NCI-H446 treated with DMSO at 0.1 percent for 48 hours (cell line): ENCODE results near the gene RAC3.

ENCODE experiments used
- DNase-seq: peaks from one replicate; lab custom pipeline; 2025; lab: John Stamatoyannopoulos, UW

Gene RAC3

DNA sequence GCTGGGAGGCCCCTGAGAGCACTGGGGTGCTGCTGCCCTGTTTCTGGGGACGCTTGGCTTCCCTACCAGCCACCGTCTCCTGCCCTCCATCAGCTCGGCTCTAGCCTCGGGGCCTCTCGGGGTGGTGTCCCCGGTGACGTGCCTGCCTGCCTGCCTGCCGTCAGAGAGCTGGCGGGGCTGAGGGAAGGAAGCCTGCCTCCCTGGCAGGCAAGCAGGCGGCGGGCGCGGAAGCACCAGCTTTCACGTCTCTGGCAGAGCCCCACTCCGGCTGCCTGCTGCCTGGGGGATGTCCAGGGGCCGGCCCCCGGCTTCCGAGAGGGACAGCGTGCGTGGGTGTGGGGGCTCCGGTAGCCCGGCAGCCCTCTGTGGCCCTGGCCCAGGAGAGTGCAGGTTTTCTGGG, 18.1 kb upstream of the RAC3 start:
- DNase-seq = no peak

GRCh38 chr17:82013772-82014321, 17.6 kb upstream of the RAC3 start:
- no peak for DNase-seq

DNA sequence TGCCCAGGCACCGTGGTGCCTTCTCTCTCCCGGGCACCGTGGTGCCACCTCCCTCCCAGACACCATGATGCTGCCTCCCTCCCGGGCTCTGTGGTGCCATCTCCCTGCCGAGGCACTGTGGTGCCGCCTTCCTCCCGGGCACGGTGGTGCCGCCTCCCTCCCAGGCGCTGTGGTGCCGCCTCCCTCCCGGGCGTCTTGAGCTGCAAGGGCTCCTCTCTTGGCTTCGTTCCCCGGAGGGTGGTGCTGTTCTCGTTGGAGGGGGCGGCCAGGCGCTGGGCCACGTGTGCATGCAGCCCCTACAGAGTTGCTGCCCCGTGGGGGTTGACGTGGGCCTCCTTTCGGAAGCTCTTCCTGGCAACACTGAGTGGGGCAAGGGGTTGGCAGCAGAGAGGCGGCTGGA, 17.0 kb upstream of the RAC3 start:
- DNase-seq = no peak

DNA sequence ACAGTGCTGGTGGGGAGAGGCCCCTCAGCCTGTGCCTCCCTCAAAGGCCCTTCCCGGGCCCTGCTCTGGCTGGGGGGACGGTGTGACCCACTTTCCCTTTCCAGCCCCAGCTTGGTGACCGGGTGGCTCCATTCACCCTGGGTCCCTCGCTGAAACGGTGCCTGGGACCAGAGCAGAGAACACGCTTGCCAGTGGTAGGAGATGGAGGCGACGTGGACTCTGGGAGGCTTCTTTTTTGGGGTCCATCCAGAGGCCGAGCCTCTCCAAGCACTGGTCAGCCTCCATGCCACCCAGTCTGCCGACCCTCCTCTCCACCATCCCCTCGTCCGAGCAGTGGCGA, 16.5 kb upstream of the RAC3 start:
- DNase-seq = no peak

DNA sequence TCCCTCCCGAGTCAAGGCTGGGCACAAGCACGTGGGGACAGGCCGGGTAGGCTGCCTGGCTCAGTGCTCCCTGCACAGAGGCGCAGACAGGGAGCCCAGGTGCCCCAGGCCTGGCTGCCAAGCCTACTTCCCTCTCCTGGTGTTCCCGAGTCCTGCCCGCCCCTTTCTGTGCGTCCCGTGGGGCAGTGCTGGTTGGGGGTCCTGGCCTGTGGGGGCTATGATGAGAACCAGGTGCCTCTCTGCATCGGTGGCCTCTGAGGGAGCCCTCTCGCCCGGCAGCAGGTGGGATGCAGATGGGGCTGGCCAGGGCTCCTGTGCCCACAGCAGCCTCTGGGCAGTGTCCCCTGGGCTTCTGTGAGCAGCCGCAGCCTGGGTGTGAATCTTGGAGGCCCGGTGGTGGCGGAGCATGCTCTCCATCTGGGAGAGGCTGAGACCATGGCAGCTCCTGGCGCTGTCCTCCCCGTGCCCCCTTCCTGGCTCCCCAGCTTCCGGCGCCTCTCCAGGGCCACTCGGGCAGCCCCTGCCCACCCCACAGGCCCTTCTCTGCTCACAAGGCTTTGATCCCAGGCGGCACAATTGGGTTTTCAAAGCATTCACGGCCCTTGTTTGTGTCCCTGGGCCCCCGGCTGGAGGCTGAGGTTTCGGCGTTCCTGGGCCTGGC, 16.0 kb upstream of the RAC3 start:
- DNase-seq = no peak

DNA sequence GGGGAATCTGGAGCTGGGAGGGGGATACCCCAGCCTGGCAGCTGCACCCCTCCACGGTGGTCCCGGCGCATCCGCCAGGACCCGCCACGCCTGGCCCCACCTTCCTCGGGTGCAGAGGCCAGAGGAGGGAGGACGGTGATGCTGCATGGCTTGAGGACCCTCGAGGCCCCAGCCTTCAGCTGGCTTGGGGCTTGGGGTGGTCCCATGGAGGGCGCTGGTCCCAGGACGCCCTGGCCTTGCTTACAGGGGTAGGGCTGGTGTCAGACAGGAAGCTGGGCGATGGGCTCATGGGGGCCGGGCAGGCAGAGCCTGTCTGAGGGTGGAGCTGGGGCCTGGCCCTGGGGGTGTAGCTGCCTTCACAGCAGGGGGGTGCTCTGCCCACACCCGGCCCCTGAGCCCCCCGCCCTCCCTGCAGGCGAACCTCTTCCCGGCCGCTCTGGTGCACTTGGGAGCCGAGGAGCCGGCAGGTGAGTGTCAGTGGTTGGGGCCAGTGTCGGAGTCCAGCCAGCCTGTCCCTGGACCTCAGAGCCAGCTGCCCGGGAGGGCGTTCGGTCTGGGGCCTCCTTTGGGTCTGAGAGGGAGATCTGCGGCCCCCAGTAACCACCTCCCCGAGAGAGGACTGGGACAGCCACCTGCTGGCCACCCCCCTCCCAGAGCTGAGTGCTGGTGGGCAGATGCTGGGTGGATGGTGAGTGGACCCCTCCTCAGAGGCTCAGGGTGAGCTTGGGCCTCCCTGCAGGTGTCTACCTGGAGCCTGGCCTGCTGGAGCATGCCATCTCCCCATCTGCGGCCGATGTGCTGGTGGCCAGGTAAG, 15.2 kb upstream of the RAC3 start:
- DNase-seq = no peak

DNA sequence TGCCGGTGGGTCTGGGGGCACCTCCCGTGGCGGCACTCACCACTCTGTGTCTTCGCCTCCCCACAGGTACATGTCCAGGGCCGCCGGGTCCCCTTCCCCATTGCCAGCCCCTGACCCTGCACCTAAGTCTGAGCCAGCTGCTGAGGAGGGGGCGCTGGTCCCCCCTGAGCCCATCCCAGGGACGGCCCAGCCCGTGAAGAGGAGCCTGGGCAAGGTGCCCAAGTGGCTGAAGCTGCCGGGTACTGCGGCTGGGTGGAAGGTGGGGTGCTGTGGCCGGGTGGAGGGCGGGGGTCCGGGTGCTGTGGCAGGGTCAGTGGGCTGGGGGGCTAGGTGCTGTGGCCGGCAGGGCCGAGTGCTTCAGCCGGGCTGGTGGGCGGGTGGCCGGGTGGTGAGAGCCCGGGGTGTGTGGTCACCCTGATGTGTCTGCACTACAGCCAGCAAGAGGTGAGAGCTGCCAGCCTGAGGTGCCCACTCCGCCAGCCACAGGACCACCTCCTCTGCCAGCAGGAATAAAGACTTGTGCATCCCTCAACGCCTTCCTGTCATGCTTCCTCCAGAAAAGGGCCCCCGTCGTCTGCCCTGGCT, 14.5 kb upstream of the RAC3 start:
- no peak for DNase-seq

DNA sequence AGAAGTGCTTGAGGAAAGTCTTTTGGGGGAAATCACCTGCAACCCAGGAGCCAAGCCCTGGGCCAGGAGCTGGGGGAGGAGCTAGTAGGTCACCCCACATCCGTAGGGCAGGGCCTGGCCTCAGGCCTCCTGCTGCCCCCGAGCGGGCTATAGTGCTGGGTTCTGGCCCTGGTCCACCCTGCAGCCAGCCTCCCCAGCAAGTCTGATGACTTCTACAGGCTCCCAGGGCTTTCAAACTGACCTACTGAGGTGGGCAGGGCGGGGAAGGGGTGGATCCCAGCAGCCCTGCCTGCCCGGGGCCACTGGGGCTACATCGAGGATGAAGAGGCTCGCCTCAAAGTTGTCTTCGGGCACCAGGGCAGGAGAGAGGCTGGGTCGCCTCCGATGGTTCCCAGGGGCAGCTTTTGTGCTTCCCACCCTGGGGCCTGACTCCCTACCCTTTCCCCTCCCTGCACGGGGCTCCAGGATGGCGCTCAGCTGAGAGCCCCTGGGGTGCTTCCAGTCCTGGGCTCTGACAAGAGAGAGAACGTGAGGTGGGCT, 13.8 kb upstream of the RAC3 start:
- DNase-seq = no peak

- no peak for DNase-seq
Measured at GRCh38 chr17:82018152-82018988, 13.1 kb upstream of the RAC3 start.

- no peak for DNase-seq
Measured at GRCh38 chr17:82018989-82019689, 12.3 kb upstream of the RAC3 start.

- no peak for DNase-seq
Measured at GRCh38 chr17:82019690-82020571, 11.5 kb upstream of the RAC3 start.

GRCh38 chr17:82020572-82021106, 10.8 kb upstream of the RAC3 start:
- no peak for DNase-seq

DNA sequence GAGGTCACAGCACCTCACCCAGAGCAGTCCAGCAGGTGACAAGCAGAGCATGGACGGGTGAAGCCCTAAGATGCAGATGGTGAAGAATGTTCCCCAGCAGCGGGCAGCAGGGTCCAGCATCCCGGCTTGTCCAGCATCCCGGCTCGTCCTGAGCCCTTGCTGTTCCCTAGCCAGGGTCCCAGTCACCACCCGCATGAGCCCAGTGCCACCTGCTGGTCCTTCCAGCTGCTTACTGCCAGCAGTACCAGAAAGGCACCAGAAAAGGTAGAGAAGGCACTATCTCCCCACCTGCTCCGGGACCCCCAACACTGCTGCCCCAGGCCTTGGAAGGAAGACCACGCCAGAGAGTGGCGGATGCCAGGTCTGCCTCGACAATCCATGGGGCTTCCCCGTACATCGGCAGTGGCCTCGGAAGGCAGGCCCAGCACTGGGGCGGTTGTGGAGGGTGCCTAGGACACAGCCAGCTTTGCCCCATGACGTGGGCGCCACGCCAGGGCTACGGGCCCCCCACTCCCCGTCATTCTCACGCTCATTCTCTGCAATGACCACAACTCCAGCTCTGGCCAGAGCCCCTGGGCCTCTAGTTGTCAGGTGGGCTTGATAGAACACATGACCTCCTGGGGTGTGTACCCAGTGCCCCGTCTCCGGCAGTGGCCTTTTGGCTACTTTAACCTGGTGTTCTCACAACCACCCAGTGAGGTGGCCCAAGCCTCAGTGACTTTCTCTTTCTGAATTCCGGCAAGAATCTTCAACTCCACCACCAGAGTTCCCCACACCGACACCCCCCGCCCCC, 10.2 kb upstream of the RAC3 start:
- no peak for DNase-seq

- no peak for DNase-seq
Measured at GRCh38 chr17:82021900-82022309, 9.6 kb upstream of the RAC3 start.

DNA sequence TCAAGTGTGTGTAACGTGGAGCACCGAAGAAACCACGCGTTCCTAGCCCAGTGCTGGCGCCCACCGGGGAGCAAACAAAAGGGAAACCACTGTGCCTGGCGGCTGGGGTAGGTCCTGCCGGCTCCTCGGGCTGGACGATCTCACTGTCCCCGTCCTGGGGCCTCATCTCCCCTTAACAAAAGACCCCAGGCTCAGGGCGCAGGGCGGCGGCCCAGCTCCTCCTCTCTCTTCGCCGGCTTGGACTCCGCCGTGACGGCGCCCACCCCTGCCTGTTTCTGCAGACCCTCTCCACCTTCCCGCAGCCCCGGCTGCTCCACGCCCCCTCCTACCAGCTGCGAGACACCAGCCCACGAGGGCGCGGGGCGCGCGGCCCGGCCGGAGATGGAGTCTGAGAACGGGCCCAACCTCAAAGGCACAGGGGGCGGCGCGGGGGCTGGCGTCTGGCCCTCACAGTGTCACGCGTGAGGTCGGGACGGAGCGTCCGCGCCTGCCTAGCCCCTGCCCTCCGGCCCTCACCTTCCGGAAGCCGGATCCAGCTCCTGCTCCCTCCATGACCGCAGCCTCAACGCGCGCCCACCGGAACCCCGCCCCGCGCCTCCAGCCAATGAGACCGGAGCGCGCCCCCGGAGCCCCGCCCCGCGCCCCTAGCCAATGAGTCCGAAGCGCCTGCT, 9.0 kb upstream of the RAC3 start, which contains the start of gene CENPX:
TSS of gene CENPX (minus strand) at position 569 of the 671 bp plus-strand sequence. CDS start at position 552, 17 bp downstream.
- DNase-seq = no peak

DNA sequence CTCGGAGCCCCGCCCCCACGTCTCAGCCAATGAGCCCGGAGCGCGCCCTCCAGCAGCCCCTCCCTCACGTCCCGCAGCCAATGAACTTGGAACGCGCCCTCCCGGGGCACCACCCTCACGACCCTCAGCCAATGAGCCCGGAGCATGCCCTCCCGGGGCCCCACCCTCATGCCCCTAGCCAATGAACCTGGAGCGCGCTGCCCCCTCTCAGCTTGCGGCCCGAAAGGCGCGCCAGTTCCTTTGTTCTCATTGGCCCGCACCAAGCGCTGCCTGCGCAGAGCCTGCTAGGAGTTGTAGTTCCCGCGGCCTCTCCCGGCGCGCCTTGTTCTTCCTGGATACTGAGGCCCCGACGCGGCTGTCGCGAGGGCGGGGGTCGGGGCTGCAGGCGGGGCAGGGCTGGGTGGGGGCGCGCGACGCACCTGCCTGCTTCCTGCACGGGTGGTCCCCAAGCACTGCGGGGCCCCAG, 8.5 kb upstream of the RAC3 start, which contains the start of gene LRRC45:
TSS of gene LRRC45 (plus strand) at position 325 of the 466 bp plus-strand sequence. CDS start 339 bp downstream, outside the sequence.
- DNase-seq = peak; percentile 99

DNA sequence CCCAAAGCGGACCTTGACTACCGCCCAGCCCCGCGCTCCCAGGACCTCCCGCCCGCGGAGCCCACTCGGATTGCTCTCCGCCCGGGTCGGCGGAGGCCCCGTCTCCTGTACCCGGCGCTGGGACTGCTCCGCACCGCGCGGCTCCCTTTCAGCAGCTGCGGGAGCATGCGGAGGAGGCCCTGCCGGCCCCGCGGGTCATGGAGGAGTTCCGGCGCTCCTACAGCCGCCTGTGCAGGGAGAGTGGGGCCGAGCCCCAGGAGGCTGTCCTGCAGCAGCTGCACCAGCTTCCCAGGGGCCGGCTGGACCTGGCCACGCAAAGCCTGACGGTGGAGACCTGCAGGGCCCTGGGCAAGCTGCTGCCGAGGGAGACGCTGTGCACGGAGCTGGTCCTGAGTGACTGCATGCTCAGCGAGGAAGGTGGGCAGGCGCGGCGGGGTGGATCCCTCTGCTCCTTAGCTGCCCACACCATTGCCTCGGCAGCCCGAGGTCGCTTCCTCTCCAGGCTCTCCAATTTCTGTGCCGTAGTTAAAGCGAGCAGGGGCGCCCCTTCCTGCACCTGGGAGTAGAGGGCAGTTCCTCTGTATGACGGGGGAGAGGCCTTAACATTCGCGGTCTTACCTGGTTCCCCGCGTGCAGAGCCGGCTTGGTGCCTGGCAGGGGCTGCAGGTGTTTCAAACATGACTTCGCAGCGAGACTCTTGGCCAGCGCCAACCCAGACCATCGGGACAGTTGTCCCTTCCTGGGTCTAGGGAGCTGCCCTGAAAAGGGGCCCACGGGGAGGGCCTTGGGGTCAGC, 7.8 kb upstream of the RAC3 start:
- DNase-seq = no peak
